ENCODE measurements around the gene GNAI3. TPM values are rescaled to one million over a fixed set of nuclear protein-coding genes. Genes with fewer than 3 reads are reported as not detected.

The GNAI3 gene
- total RNA-seq, 6 experiments from 2014 or later = 10.6 to 11.7 (median 11.2) TPM

- peaks cover 4% of the 10 kb centered on the region for H3K27me3 Mint-ChIP-seq (ENCODE audit: insufficient read depth)
- peaks cover 54% of the 10 kb centered on the region for H3K4me1 Mint-ChIP-seq (ENCODE audit: low read depth)
- no peak for TF ChIP-seq CTCF (IDR thresholded peaks at IDR 0.05)
- no peaks in the 10 kb centered on the region for H3K9me3 Mint-ChIP-seq
- H3K4me3 Mint-ChIP-seq = peak overlapping the region; percentile 31; the same call in 1 of the 2 replicates
- no peaks in the 10 kb centered on the region for H3K36me3 Mint-ChIP-seq (ENCODE audit: low read depth)
- no peak overlapping the region for H3K27ac Mint-ChIP-seq
- DNase-seq = no peak
Measured at GRCh38 chr1:109501644-109502363, 46.6 kb upstream of the GNAI3 start.

GRCh38 chr1:109502364-109502851 is 46.0 kb upstream of the GNAI3 start:
- no peaks in the 10 kb centered on the region for H3K9me3 Mint-ChIP-seq
- TF ChIP-seq CTCF (IDR thresholded peaks at IDR 0.05) = no peak

GRCh38 chr1:109503935-109504334 is 44.5 kb upstream of the GNAI3 start:
- H3K9me3 Mint-ChIP-seq = no peaks in the 10 kb centered on the region
- H3K27me3 Mint-ChIP-seq (ENCODE audit: insufficient read depth) = peaks cover 6% of the 10 kb centered on the region
- H3K4me3 Mint-ChIP-seq = no peak overlapping the region
- H3K4me1 Mint-ChIP-seq (ENCODE audit: low read depth) = peaks cover 61% of the 10 kb centered on the region
- DNase-seq = no peak
- no peaks in the 10 kb centered on the region for H3K36me3 Mint-ChIP-seq (ENCODE audit: low read depth)
- H3K27ac Mint-ChIP-seq = no peak overlapping the region
- no peak for TF ChIP-seq CTCF (IDR thresholded peaks at IDR 0.05)

More at GRCh38 chr1:109502364-109502851, 46.0 kb upstream of the GNAI3 start:
- Mint-ChIP-seq H3K27ac (no peak overlapping the region), H3K36me3 (ENCODE audit: low read depth) (no peaks in the 10 kb centered on the region), H3K4me3 (no peak overlapping the region), H3K27me3 (ENCODE audit: insufficient read depth) (peaks cover 4% of the 10 kb centered on the region), H3K4me1 (ENCODE audit: low read depth) (peaks cover 54% of the 10 kb centered on the region)
- no peak for DNase-seq

- Mint-ChIP-seq H3K36me3 (ENCODE audit: low read depth) (no peaks in the 10 kb centered on the region), H3K27me3 (ENCODE audit: insufficient read depth) (peaks cover 6% of the 10 kb centered on the region), H3K4me3 (no peak overlapping the region), H3K4me1 (ENCODE audit: low read depth) (peaks cover 52% of the 10 kb centered on the region), H3K27ac (no peak overlapping the region), H3K9me3 (no peaks in the 10 kb centered on the region)
- TF ChIP-seq CTCF (IDR thresholded peaks at IDR 0.05) = no peak
- DNase-seq = no peak
Measured at GRCh38 chr1:109504974-109505373, 43.4 kb upstream of the GNAI3 start.

GRCh38 chr1:109508001-109508872 is 40.2 kb upstream of the GNAI3 start:
- peaks cover 4% of the 10 kb centered on the region for H3K27me3 Mint-ChIP-seq (ENCODE audit: insufficient read depth)

More at GRCh38 chr1:109508001-109508872, 40.2 kb upstream of the GNAI3 start:
- Mint-ChIP-seq H3K4me3 (peak overlapping the region; percentile 85), H3K9me3 (no peaks in the 10 kb centered on the region), H3K4me1 (ENCODE audit: low read depth) (peaks cover 28% of the 10 kb centered on the region; the same call in 1 of the 2 replicates), H3K27ac (0 out of 2 replicates have a peak overlapping the region, but pooled peaks have one; percentile 51), H3K36me3 (ENCODE audit: low read depth) (no peaks in the 10 kb centered on the region)
- TF ChIP-seq CTCF (IDR thresholded peaks at IDR 0.05) = no peak
- DNase-seq = no peak

Measured in HFFc6 (cell line).